Measurements from ENCODE around the gene RCN2.

Gene RCN2

GRCh38 chr15:76988867-76989780 lies 57.6 kb downstream of the RCN2 start:
- DNase-seq: no peak
- Mint-ChIP-seq H3K4me1 (peaks cover 43 to 57% of the 10 kb centered on the region in 2 donors), H3K27ac (peak overlapping the region; percentile 98), H3K36me3 (no peaks in the 10 kb centered on the region), H3K4me3 (peak overlapping the region; percentile 80), H3K9me3 (no peaks in the 10 kb centered on the region), H3K27me3 (no peaks in the 10 kb centered on the region)
- peak in 1 of 2 donors; percentile 1 for ATAC-seq (replicated peaks)

GRCh38 chr15:76991048-76991447 lies 59.5 kb downstream of the RCN2 start:
- DNase-seq (no peak), ATAC-seq (replicated peaks) (no peak)
- no peak overlapping the region for H3K4me3 Mint-ChIP-seq
- H3K9me3 Mint-ChIP-seq: no peaks in the 10 kb centered on the region
- no peaks in the 10 kb centered on the region for H3K27me3 Mint-ChIP-seq
- no peaks in the 10 kb centered on the region for H3K36me3 Mint-ChIP-seq
- H3K27ac Mint-ChIP-seq: no peak overlapping the region
- H3K4me1 Mint-ChIP-seq: peaks cover 59 to 76% of the 10 kb centered on the region in 2 donors

GRCh38 chr15:76991741-76992645 lies 60.4 kb downstream of the RCN2 start:
- Mint-ChIP-seq H3K36me3 (no peaks in the 10 kb centered on the region), H3K4me1 (peaks cover 62 to 86% of the 10 kb centered on the region in 2 donors), H3K27me3 (no peaks in the 10 kb centered on the region), H3K9me3 (no peaks in the 10 kb centered on the region), H3K27ac (no peak overlapping the region), H3K4me3 (no peak overlapping the region)
- ATAC-seq (replicated peaks) (no peak), DNase-seq (no peak)

- ATAC-seq (replicated peaks) (no peak), DNase-seq (no peak)
- no peak overlapping the region for H3K4me3 Mint-ChIP-seq
- H3K27me3 Mint-ChIP-seq: no peaks in the 10 kb centered on the region
- peak overlapping the region; percentile 4 for H3K27ac Mint-ChIP-seq
- H3K9me3 Mint-ChIP-seq: no peaks in the 10 kb centered on the region
- peaks cover 69 to 90% of the 10 kb centered on the region in 2 donors for H3K4me1 Mint-ChIP-seq
- no peaks in the 10 kb centered on the region for H3K36me3 Mint-ChIP-seq
These were observed 61.7 kb downstream of the RCN2 start for GRCh38 chr15:76993114-76993725.

GRCh38 chr15:76994001-76994400 lies 62.5 kb downstream of the RCN2 start:
- Mint-ChIP-seq H3K4me3 (no peak overlapping the region), H3K9me3 (no peaks in the 10 kb centered on the region)
- ATAC-seq (replicated peaks): peak in 1 of 2 donors; percentile 4

GRCh38 chr15:76994496-76994895 lies 62.9 kb downstream of the RCN2 start:
- no peak for DNase-seq
- no peaks in the 10 kb centered on the region for H3K27me3 Mint-ChIP-seq
- H3K4me3 Mint-ChIP-seq: peak overlapping the region; percentile 94 to 96
- H3K27ac Mint-ChIP-seq: peak overlapping the region; percentile 97
- peaks cover 63 to 82% of the 10 kb centered on the region in 2 donors for H3K4me1 Mint-ChIP-seq
- no peaks in the 10 kb centered on the region for H3K9me3 Mint-ChIP-seq
- H3K36me3 Mint-ChIP-seq: peaks cover 0 to 4% of the 10 kb centered on the region in 2 donors
- ATAC-seq (replicated peaks): peak in 1 of 2 donors; percentile 3

More at GRCh38 chr15:76994001-76994400, 62.5 kb downstream of the RCN2 start:
- Mint-ChIP-seq H3K36me3 (peaks cover 0 to 4% of the 10 kb centered on the region in 2 donors), H3K27ac (peak overlapping the region; percentile 4), H3K27me3 (no peaks in the 10 kb centered on the region), H3K4me1 (peaks cover 67 to 87% of the 10 kb centered on the region in 2 donors)
- no peak for DNase-seq

GRCh38 chr15:76994971-76995945 lies 63.7 kb downstream of the RCN2 start, which contains the start of gene PSTPIP1:
Gene PSTPIP1, plus strand, starts transcription at chr15:76995126. Its CDS starts 448 bp downstream, at chr15:76995574.
- Mint-ChIP-seq H3K4me3 (peak within 1 kb of the TSS; percentile 94 to 96), H3K36me3 (peaks cover 0 to 4% of the 10 kb centered on the region in 2 donors), H3K4me1 (peaks cover 59 to 80% of the 10 kb centered on the region in 2 donors), H3K9me3 (no peaks in the 10 kb centered on the region), H3K27me3 (no peaks in the 10 kb centered on the region), H3K27ac (peak within 1 kb of the TSS; percentile 97)
- ATAC-seq (replicated peaks): peak; percentile 72 to 82
- no peak for DNase-seq

GRCh38 chr15:76996076-76996525 lies 64.6 kb downstream of the RCN2 start:
- DNase-seq (no peak), ATAC-seq (replicated peaks) (no peak)
- Mint-ChIP-seq H3K27ac (peak overlapping the region; percentile 20), H3K4me3 (peak overlapping the region; percentile 94 to 96), H3K36me3 (peaks cover 2 to 7% of the 10 kb centered on the region in 2 donors), H3K9me3 (no peaks in the 10 kb centered on the region), H3K4me1 (peaks cover 57 to 81% of the 10 kb centered on the region in 2 donors), H3K27me3 (no peaks in the 10 kb centered on the region)

- no peak for DNase-seq
- Mint-ChIP-seq H3K27me3 (no peaks in the 10 kb centered on the region), H3K27ac (peak overlapping the region; percentile 56), H3K36me3 (peaks cover 6 to 12% of the 10 kb centered on the region in 2 donors), H3K9me3 (no peaks in the 10 kb centered on the region), H3K4me1 (peaks cover 64 to 87% of the 10 kb centered on the region in 2 donors), H3K4me3 (peak overlapping the region; percentile 94 to 96)
- no peak for ATAC-seq (replicated peaks)
These were observed 65.2 kb downstream of the RCN2 start for GRCh38 chr15:76996526-76997401.

- H3K27me3 Mint-ChIP-seq: no peaks in the 10 kb centered on the region
- ATAC-seq (replicated peaks) (no peak), DNase-seq (no peak)
- H3K36me3 Mint-ChIP-seq: peaks cover 6 to 24% of the 10 kb centered on the region in 2 donors
- H3K4me1 Mint-ChIP-seq: peaks cover 68 to 90% of the 10 kb centered on the region in 2 donors
- H3K4me3 Mint-ChIP-seq: no peak overlapping the region
- no peaks in the 10 kb centered on the region for H3K9me3 Mint-ChIP-seq
- no peak overlapping the region for H3K27ac Mint-ChIP-seq
These were observed 67.2 kb downstream of the RCN2 start for GRCh38 chr15:76998663-76999285.

- Mint-ChIP-seq H3K4me3 (no peak overlapping the region), H3K36me3 (peaks cover 11 to 35% of the 10 kb centered on the region in 2 donors), H3K27ac (no peak overlapping the region), H3K27me3 (no peaks in the 10 kb centered on the region), H3K9me3 (peaks cover 0 to 4% of the 10 kb centered on the region in 2 donors), H3K4me1 (peaks cover 67 to 90% of the 10 kb centered on the region in 2 donors)
- DNase-seq (no peak), ATAC-seq (replicated peaks) (no peak)
These were observed 68.4 kb downstream of the RCN2 start for GRCh38 chr15:76999996-77000395.

- Mint-ChIP-seq H3K9me3 (peaks cover 0 to 4% of the 10 kb centered on the region in 2 donors), H3K27me3 (no peaks in the 10 kb centered on the region), H3K4me1 (peaks cover 60 to 77% of the 10 kb centered on the region in 2 donors), H3K36me3 (peaks cover 11 to 35% of the 10 kb centered on the region in 2 donors), H3K27ac (no peak overlapping the region), H3K4me3 (peak overlapping the region in 1 of 2 donors; percentile 7)
- DNase-seq: no peak
- ATAC-seq (replicated peaks): no peak
These were observed 69.8 kb downstream of the RCN2 start for GRCh38 chr15:77001351-77001750.
